ENCODE measurements around the gene PCGF1.

The PCGF1 gene

DNA sequence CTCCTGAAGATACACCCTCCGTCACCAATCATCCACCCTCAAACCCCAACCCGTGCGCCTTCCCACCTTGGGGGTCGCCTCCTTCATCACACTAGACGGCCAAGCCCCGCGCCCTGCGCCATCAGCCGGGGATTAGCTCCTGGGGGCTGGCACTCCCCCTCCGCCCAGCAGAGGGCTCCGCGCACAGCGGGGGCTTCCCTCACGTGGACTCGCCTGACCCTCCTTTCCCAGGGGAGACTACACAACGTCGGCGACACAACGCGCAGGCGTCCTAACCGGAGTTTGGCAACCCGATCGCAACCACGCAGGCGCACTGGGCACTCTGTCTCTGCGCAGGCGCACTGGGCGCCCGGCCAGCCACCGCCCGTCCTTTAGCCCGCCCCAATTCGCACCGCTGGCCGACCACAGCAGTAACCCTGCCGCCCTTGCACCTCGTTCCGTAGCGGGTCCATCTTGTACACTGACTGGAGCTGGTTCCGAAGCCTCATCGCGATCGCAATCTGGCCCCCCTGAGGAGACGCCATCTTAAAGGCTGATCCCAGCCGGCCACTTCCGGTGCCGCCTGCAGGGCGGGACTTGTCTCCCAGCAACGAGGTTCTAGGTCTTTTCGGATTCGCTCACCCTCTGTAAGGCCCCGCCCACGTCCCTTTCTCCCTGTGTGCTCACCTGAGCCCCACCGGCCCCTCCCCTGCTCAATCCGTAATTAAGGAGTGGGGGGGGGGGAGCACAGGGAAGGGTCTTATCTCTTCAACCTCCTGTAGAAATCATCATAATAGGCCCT lies at the start of gene PCGF1:
PCGF1 (minus strand) TSS at position 551 of the 781 bp plus-strand sequence; CDS start at position 524, 27 bp downstream.
- DNase-seq (ENCODE audit: insufficient read length, low spot score) (peak; percentile 98), FAIRE-seq (peak; percentile 93)

DNA sequence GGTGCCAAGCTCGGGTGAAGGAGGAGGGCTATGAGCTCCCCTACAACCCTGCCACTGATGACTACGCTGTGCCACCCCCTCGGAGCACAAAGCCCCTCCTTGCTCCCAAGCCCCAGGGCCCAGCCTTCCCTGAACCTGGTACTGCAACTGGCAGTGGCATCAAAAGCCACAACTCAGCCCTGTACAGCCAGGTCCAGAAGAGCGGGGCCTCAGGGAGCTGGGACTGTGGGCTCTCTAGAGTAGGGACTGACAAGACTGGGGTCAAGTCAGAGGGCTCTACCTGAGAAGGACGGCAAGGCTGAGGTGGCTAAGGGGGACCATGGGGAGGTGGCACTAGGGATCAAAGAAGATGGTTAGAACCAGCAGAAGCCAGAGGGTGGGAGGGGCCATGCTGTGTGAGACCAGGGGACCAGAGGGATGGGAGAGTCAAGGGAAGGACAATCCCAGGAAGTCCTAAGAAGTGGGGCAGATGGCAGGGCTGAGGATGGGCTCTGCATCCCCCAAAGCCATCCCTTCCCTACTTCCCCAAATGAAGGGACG lies 49.4 kb upstream of the PCGF1 start:
- FAIRE-seq, result no peak

DNA sequence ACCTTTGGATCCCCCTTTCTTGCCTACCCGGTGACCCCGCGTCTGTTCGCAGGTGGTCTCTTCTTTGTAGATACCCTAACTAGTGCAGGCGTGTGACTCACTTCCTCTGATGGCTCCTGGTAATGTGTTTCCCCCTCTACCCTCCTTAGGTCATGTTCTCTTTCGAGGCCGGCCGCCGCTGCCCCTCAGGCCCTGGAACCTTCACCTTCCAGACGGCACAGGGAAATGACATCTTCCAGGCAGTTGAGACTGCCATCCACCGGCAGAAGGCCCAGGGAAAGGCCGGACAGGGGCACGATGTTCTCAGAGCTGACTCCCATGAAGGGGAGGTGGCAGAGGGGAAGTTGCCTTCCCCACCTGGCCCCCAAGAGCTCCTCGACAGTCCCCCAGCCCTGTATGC lies 48.7 kb upstream of the PCGF1 start:
- FAIRE-seq (no peak), DNase-seq (ENCODE audit: insufficient read length, low spot score) (no peak)

More for the DNA sequence above, 49.4 kb upstream of the PCGF1 start:
- no peak for DNase-seq (ENCODE audit: insufficient read length, low spot score)

DNA sequence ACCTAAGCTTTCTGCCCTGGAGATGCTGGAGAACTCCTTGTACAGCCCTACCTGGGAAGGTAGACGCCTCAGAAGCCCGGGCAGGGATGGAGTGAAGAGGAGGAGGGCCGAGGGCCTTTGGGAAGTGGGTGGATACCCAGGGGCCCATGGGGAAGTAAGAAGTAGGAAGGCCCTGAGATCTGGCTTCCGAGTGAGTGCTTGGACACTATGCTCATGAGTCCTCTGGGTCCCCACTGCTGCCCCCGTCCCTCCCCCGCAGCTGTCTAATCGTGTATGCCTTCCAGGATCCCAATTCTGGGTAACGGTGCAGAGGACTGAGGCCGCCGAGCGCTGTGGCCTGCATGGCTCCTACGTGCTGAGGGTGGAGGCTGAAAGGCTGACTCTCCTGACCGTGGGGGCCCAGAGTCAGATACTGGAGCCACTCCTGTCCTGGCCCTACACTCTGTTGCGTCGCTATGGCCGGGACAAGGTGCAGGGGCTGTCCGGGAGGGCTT lies 48.2 kb upstream of the PCGF1 start:
- no peak for FAIRE-seq
- no peak for DNase-seq (ENCODE audit: insufficient read length, low spot score)

DNA sequence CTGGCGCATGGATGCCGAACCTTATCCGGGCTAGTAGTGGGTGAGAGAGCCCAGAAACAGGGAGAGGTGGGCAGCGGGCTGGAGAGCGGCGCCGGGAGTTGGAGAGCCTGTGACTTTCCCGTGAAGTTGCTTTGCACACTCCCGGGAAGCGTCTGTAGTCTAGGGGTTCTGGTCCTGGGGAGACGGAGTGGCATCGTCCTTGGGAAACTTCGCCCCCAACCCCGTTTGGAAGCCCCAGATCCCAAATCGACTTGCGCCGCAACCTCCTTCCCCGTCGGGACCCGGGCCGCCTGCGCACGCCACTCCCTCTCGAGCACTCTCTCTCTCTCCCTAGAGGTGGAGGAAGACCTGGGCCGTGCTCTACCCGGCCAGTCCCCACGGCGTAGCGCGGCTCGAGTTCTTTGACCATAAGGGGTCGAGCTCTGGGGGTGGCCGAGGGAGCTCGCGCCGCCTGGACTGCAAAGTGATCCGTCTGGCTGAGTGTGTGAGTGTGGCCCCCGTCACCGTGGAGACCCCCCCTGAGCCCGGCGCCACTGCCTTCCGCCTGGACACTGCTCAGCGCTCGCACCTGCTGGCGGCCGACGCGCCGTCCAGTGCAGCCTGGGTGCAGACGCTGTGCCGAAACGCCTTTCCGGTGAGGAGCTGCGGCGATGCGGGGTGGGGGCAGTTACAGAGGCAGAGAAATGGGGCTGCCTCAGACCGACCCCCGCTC lies 47.5 kb upstream of the PCGF1 start:
- FAIRE-seq (peak; percentile 81), DNase-seq (ENCODE audit: insufficient read length, low spot score) (peak; percentile 65)

DNA sequence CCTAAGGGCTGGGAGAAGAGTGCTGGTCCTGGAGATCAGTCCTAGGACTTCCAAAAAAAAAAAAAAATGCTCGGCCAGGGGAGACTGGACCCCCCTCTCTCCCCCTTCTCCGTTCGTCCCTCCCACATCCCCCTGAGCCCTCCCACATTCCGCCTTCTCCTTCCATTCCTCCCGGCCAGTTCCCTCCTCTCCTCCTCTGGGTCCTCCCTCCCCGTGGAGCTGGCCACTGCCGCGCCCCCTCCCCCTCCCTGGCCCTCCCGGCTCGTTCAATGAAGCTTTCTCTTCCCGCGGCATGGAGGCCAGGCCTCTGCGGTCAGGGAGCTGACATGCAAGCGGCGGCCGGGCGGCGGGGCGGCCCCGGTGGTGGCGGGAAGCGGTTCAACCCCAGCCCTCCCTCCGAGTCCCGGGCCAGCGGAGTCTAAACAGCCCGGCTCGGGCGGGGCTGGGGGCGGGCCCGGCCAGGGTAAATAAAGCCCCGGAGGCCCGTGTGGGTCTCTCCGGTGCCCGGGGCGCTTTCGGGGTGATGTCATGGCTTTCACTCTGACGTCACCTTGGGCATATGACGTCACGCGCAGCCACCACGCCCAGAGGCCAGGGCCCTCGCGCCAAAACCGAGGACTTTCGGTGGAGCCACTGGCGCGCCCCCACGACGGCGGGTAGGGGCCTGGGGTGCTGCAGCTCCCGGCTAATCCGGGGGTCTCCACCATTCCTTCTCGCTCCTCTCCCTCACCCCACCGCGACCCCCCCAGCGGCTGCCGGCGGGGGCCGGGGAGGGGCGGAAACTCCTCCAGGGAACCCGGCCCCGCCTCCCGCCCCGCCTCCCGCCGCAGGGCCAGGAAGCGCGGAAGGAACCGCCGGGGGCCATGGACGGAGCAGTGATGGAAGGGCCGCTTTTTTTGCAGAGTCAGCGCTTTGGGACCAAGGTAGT lies 46.7 kb upstream of the PCGF1 start, which contains the start of the genes DOK1 and LOXL3:
DOK1 (plus strand) TSS at position 829 of the 928 bp plus-strand sequence; CDS start at position 864, 35 bp downstream.
LOXL3 (minus strand) TSS at position 51 of the 928 bp plus-strand sequence. CDS start 1,308 bp downstream, outside the sequence.
- peak; percentile 66 for FAIRE-seq
- peak; percentile 94 for DNase-seq (ENCODE audit: insufficient read length, low spot score)

DNA sequence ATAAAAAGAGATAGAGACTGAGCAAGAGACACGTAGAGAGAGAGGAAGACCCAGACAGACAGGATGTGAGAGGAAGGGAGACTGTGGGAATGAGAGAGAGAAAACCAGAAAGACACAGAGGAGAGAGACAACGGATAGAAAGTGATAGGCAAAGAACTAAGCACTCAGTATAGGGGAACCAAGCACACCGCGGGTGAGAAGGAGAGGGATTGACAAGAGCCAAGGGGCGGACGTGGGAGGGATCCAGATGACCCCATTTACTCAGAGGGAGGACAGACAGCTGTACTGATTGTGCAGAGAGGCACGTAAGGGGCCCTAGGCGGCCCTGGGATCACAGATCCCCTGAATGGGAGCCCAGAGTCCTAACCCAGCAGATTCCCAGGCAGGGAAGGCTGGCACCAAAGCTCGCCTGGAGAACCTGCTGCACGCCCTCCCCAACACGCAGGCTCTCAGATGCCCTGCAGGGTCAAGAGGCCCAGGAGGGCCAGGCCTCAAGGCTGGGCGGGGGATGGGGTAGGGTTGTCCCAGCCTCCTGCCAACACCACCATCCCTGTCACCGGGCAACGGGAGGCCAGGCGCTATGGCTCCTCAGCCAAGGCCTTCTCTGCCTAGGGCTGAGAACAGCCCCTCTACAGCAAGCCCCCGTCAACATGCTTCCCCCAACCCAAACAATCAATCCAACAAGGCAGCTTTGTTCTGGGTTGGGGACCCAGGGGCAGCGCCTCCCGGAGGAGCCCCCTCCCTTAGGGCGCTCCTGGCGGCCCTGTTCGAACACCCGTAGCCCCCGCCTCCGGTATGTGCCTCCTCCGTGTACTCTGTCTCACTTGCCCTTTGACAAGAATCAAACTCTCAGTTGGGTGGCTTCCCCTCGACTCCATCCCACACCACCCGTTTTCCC lies 45.7 kb upstream of the PCGF1 start:
- peak; percentile 33 for FAIRE-seq
- DNase-seq (ENCODE audit: insufficient read length, low spot score), result no peak

DNA sequence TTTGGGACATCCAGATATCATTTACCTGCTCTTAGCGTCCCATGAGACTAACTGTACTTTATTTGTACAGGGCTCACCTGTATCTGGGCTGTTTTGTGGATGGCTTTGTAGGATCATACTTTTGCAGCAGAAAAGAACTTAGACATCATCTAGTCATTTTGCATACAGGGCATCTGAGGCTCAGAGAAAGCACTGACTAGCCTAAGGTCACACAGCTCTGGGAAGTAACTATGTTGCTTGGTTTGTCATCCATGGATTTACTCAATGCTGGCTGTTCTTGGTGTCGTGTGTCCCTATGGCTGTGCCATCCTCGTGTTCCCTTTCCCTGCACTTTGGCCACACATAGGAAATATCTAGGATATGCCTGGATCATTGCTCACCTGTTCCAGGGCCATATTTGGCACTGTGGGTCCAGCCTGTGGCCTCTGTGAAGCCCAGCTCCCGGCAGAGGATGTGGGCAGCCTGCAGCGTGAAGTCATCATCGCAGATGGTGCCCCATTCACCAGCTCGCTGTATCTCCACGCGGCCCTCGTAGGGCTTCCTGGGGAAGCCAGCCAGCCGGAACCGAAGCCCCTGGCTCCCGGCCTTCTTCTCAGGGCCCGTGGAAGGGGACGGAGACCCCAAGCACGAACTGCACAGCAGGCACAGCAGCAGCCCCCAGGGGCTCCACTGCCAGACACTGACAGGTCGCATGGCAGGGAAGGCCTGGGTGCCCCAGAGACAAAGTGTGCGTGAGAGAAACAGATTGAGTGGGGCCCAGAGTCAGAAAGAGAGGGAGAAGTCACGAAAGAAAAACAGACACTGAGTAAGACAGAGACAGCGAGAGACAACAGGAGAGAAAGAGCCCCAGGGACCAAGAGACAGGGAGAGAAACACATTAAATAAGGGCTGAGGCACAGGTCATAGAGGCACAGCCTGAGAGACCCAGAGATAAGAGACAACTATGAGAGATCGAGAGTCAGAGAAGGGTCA lies 44.7 kb upstream of the PCGF1 start:
- FAIRE-seq, result no peak
- DNase-seq (ENCODE audit: insufficient read length, low spot score), result no peak

DNA sequence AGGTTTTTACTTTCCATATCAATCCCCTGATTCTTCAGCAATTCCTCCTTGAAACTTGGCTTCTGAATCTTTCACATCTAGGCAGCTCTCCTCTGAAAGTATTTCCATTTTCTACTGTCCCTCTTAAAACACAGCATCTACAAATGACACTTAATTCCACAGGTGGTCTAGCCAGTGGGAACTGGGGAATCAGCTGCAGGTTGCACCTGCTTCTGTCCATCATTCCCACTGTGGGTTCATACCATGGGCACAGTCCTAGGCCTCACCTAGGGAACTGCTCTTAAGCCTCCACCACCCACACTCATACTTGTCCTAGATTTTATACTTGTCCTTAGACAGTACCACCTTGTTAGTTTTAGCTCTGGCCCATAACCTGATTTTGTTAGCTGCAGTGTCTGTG lies 44.0 kb upstream of the PCGF1 start:
- FAIRE-seq (no peak), DNase-seq (ENCODE audit: insufficient read length, low spot score) (no peak)

DNA sequence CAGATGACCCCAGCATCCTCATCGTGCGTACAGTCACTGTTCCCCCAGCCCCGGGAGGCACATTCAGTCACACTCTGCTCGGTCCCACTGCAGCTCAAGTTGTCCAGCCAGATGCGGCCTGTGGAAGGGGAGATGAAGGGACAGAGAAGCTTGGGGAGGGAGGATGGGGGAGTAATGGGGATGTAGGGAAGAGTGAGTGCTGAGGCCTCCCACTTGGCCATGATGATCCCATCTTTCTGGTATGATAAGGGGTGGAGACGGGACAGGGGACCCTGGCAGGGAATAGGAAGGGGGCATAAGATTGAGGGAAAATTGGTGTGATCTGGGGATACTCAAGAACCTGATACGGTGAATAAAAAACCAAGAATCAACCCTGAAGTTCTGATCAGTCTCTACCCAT lies 42.7 kb upstream of the PCGF1 start:
- DNase-seq (ENCODE audit: insufficient read length, low spot score), result no peak
- FAIRE-seq, result no peak

DNA sequence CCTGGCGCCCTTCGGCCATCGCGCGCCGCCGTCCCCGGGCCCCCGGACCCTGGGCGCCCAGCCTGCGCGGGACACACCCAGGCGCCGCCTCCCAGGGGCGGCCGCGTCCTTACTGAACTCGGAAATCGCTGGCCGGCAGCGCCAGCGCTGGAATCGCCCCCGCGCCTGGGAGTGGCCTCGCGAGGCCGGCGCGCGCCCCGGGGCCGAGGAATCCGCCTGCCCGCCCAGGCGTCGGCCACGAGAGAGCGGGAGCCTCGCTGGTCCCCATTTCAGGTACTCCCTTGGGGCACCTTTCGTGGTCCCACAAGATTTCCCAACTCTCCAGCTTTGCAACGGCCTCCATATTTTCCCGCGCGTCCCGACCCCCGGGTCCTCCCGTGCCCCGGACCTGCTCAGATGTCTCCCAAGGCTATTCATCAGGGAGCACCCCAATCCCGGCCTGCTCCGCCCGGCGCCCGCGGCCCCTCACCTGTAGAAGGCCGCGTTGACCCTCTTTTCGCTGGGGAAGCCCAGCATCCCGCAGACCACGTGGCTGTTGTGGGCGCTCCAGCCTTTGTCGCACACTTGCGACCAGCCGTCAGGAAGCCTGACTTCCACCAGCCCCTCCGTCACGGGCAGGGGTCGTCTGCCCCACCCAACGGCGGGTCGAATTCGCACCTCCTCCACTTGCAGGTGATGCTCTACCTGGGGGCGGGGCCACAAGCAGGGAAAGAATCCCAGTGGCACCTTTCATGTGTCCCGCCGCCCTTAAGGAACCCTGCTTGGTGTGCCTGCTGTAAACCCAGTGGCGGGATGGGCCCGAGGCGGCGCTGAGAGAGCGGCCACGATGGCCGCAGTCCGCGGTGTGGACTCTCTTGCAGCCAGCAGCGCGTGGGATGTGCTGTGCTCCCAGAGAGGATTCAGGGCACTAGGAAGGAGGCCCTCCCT lies 41.7 kb upstream of the PCGF1 start:
- DNase-seq (ENCODE audit: insufficient read length, low spot score), result peak; percentile 78
- peak; percentile 28 for FAIRE-seq

DNA sequence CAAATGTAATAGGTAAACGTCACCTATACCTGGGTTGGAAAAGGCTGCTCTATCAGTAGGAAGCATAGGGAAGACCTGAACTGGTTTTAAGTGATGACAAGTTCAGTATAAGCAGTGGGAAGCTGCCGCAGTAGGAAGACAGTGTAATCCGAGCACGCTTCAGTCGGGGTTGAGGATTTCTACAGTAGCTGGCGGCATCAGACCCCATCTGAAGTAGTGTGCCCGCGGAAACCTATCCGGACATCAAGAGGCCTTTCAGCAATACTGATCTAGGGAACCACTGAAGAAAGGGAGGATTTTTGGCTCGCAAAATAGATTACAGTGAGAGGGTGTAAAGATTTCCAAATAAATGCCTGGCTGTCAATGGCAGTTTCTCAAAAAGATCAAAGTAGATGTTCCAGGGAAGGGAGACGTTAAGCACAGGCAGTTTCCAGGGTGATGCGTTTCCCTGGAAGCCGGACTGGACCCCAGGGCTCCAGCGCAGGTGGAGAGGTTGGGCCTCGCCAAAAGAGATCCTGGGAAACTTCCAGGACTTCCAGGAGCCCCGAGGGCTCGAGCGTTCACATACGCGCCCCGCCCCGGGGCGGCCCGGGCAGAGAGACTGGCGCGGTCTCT lies 40.9 kb upstream of the PCGF1 start:
- FAIRE-seq, result no peak
- DNase-seq (ENCODE audit: insufficient read length, low spot score), result no peak

DNA sequence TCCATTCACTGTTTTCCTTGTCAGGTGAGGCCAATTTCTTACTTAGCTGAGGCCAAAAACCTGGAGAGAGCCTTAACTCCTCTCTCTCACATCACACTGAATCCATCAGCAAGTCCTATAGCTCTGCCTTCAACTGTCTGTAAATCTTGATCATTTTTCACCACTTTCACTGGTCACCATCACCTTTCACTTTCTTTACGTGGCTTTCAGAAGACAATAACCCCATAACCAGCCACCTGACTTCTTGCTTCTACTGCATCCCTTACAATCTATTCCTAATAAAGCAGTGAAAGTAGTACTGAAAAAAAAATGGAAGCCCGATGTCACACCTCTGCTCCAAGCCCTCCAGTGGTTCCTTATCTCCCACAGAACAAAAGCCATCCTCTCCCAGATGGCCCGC lies 38.5 kb upstream of the PCGF1 start:
- DNase-seq (ENCODE audit: insufficient read length, low spot score), result no peak
- no peak for FAIRE-seq

DNA sequence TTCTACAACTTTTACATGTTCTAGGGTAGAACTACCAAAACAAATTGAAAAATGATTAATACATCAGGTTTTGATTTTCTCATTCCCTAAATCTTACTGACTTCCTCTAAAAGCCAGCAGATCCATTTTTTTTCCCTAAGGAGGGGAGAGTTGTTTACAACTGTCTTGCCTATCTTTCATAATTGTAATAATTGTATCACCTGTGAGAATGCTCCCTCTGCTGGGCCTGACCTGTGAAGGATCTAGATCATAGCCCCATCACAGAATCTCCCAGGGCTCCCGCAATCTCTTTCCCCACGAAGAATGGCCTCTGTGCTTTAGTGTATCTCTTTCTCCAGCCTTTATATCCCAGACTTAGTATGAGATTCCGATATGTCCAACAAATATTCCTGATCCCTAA lies 37.1 kb upstream of the PCGF1 start:
- FAIRE-seq, result no peak
- no peak for DNase-seq (ENCODE audit: insufficient read length, low spot score)

DNA sequence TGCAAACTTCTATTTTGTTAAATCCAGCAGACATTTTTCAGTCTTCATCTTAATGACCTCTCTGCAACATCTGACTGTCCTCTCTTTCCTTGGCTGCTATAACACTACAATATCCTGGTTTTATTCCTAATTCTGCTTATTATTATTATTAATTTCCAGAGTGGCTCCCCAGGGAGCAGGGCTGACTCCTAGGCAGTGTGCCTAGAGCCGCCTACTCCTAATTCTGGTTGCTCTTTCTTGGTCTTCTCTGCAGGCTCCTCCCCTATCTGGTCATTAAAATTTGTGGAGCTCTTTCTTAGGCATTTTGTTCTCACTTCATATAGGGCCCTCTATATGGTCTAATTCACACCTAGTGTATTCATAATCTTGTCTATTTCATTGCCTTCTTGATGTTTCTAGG lies 35.5 kb upstream of the PCGF1 start:
- FAIRE-seq (no peak), DNase-seq (ENCODE audit: insufficient read length, low spot score) (no peak)

DNA sequence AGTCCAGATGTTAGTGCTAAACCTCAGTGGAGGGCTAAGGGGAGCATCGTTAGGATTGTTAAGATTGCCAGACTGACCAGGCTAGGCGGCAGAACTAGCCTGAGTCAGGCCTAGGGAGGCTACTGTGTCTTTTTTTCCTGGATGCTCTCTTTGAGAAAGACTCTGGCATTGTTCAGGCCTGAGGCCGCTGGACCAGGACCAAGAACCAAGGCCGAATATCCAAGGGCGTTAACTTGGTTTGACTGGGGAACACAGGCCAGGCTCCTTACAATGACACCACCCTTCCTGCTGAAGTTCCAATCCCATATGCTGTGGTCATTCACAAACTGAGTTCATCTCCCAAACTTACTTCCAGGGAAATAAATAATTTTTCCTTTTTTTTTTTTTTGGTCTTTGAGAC lies 32.8 kb upstream of the PCGF1 start:
- FAIRE-seq, result no peak
- DNase-seq (ENCODE audit: insufficient read length, low spot score), result no peak

DNA sequence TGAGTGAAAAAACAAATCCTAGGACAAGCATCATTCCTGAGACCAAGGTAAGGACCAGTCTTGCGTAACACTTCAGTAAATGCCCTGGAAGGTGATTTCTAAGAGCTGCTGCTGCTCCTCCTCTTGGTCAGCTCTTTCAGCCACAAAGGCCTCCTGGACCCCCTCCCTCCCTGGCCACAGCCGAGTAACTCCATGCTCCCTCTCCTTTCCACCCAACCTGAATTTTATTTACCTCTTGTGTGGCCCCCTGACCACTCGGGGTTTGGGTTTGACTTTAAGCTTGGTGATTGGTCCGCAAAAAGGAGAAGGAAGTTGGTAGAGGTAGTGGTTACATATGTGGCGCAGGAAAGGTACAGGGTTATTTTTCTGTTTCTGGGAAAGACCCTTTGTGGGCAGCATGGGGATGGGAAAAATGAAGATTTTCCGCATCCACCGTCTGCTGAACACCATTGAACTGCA lies 31.4 kb upstream of the PCGF1 start:
- FAIRE-seq (no peak), DNase-seq (ENCODE audit: insufficient read length, low spot score) (no peak)

Measured in HTR-8/SVneo (cell line).